Smooth muscle cell (in vitro differentiated cells): ENCODE data around the gene CEP290. TPM values are rescaled to one million over a fixed set of nuclear protein-coding genes. Genes with fewer than 3 reads are reported as not detected.
A peak's percentile ranks its signal among the peaks of the same experiment; 100 is the strongest.

ENCODE experiments used
- DNase-seq: peaks from one replicate; lab custom pipeline; 2025; ENCODE audit not compliant: unreplicated experiment; lab: John Stamatoyannopoulos, UW
- H2AFZ ChIP-seq: fragments of 200-600 bp; sonication (generic); 2 replicates; pipeline ENCODE4 v1.6.0; 2016; ENCODE audit warnings: antibody characterized with exemption, low read depth, mild to moderate bottlenecking
- H3F3A ChIP-seq: fragments of 200-600 bp; sonication (generic); 2 replicates; pipeline ENCODE4 v1.6.0; 2017; ENCODE audit warnings: antibody characterized with exemption, low read depth
- H3K27ac ChIP-seq: fragments of 200-600 bp; sonication (generic); 2 replicates; pipeline ENCODE4 v1.5.1; 2016; ENCODE audit warnings: low read depth, mild to moderate bottlenecking
- H3K27me3 ChIP-seq: fragments of 200-600 bp; sonication (generic); 2 replicates; pipeline ENCODE4 v1.6.1; 2016; ENCODE audit warnings: low read depth, mild to moderate bottlenecking
- H3K36me3 ChIP-seq: fragments of 200-600 bp; sonication (generic); 2 replicates; pipeline ENCODE4 v1.5.1; 2016; ENCODE audit warnings: low read depth
- H3K4me1 ChIP-seq: fragments of 200-600 bp; sonication (generic); 2 replicates; pipeline ENCODE4 v1.5.1; 2016; ENCODE audit warnings: low read depth
- H3K4me2 ChIP-seq: fragments of 200-600 bp; sonication (generic); 2 replicates; pipeline ENCODE4 v1.6.0; 2016; ENCODE audit warnings: mild to moderate bottlenecking
- H3K4me3 ChIP-seq: fragments of 200-600 bp; sonication (generic); 2 replicates; pipeline ENCODE4 v1.5.1; 2016; ENCODE audit warnings: mild to moderate bottlenecking
- H3K79me2 ChIP-seq: fragments of 200-600 bp; sonication (generic); 2 replicates; pipeline ENCODE4 v1.6.0; 2016; ENCODE audit warnings: low read depth, mild to moderate bottlenecking
- H3K9ac ChIP-seq: fragments of 200-600 bp; sonication (generic); 2 replicates; pipeline ENCODE4 v1.6.0; 2016; ENCODE audit warnings: low read depth
- H3K9me3 ChIP-seq: fragments of 200-600 bp; sonication (generic); replicated peaks from 2 replicates; pipeline ENCODE4 v1.5.1; 2016; ENCODE audit warnings: low read depth
- H4K20me1 ChIP-seq: fragments of 200-600 bp; sonication (generic); 2 replicates; pipeline ENCODE4 v1.6.0; 2016; ENCODE audit warnings: low read depth
- WGBS: methylation state at CpG from one replicate; pipeline ENCODE4 v1.1.7; 2016; ENCODE audit warnings: low lambda C conversion rate; 5-methylcytosine and 5-hydroxymethylcytosine counted together
- polyA plus RNA-seq: library from polyadenylated mRNA; unstranded; fragments of >200 nt; fragmentation: Nextera tagmentation; extraction: Ambion mirVana; gene quantifications from 2 replicates; pipeline ENCODE4 v1.2.1, GENCODE V29; 2016
- total RNA-seq: library from RNA; depleted of rRNA; stranded (reverse); fragments of >200 nt; gene quantifications from 2 replicates; pipeline ENCODE4 v1.2.3, GENCODE V29; 2014
- TF ChIP-seq, protein P1 (sequence below): fragments of 200-600 bp; sonication (generic); IDR thresholded peaks from 2 replicates; pipeline ENCODE4 v1.5.1; 2017; ENCODE audit warnings: borderline replicate concordance, mild to moderate bottlenecking, antibody characterized with exemption; ENCODE audit not compliant: insufficient read depth, poor library complexity, severe bottlenecking

Gene CEP290
- total and polyA plus RNA-seq, 2 experiments from 2014 or later: 10.4 to 13.2 TPM

GRCh38 chr12:88156075-88156654 lies 14.3 kb upstream of the CEP290 start:
- Histone ChIP-seq H3K79me2 (no peaks in the 10 kb centered on the region), H3K36me3 (no peaks in the 10 kb centered on the region), H3K4me2 (no peak overlapping the region), H2AFZ (no peak overlapping the region), H3F3A (no peaks in the 10 kb centered on the region), H3K9me3 (no peaks in the 10 kb centered on the region), H3K4me1 (no peaks in the 10 kb centered on the region), H3K9ac (no peak overlapping the region), H3K27me3 (no peaks in the 10 kb centered on the region), H3K4me3 (no peak overlapping the region), H4K20me1 (peaks cover 11% of the 10 kb centered on the region), H3K27ac (no peak overlapping the region)
- WGBS: 71% methylated on average over 1 of the region's 1 CpG
- TF ChIP-seq, protein P1, sequence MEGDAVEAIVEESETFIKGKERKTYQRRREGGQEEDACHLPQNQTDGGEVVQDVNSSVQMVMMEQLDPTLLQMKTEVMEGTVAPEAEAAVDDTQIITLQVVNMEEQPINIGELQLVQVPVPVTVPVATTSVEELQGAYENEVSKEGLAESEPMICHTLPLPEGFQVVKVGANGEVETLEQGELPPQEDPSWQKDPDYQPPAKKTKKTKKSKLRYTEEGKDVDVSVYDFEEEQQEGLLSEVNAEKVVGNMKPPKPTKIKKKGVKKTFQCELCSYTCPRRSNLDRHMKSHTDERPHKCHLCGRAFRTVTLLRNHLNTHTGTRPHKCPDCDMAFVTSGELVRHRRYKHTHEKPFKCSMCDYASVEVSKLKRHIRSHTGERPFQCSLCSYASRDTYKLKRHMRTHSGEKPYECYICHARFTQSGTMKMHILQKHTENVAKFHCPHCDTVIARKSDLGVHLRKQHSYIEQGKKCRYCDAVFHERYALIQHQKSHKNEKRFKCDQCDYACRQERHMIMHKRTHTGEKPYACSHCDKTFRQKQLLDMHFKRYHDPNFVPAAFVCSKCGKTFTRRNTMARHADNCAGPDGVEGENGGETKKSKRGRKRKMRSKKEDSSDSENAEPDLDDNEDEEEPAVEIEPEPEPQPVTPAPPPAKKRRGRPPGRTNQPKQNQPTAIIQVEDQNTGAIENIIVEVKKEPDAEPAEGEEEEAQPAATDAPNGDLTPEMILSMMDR: no peak
- DNase-seq: no peak

GRCh38 chr12:88153959-88154358 lies 12.1 kb upstream of the CEP290 start:
- H3K27ac ChIP-seq: no peak overlapping the region
- H3K27me3 ChIP-seq: no peaks in the 10 kb centered on the region
- DNase-seq: no peak
- TF ChIP-seq, protein P1: peak; percentile 51
- no peak overlapping the region for H2AFZ ChIP-seq
- H3K9me3 ChIP-seq: no peaks in the 10 kb centered on the region
- H3K36me3 ChIP-seq: no peaks in the 10 kb centered on the region
- 92% methylated on average over 3 of the region's 3 CpGs for WGBS
- H3K4me2 ChIP-seq: no peak overlapping the region
- H3F3A ChIP-seq: no peaks in the 10 kb centered on the region
- peaks cover 3% of the 10 kb centered on the region for H3K79me2 ChIP-seq
- no peak overlapping the region for H3K9ac ChIP-seq
- H4K20me1 ChIP-seq: peaks cover 11% of the 10 kb centered on the region
- H3K4me3 ChIP-seq: no peak overlapping the region
- no peaks in the 10 kb centered on the region for H3K4me1 ChIP-seq

DNA sequence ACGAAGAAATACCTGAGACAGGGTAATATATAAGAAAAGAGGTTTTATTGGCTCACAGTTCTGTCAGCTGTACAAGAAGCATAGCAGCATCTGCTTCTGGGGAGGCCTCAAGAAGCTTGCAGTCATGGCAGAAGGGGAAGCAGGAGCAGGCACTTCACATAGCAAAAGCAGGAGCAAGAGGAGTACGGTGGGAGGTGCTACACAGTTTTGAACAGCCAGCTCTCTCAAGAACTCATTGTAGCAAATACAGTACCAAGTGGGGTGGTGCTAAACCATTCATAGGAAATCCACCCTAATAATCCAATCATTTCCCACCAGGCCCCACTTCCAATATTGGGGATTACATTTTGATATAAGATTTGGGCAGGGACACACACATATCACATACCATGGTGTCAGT lies 8.2 kb upstream of the CEP290 start:
- Histone ChIP-seq H3F3A (no peaks in the 10 kb centered on the region), H3K4me1 (no peaks in the 10 kb centered on the region), H4K20me1 (peaks cover 19% of the 10 kb centered on the region), H3K9ac (no peak overlapping the region), H3K4me2 (no peak overlapping the region), H3K4me3 (no peak overlapping the region), H3K27me3 (no peaks in the 10 kb centered on the region), H3K9me3 (no peaks in the 10 kb centered on the region), H3K27ac (no peak overlapping the region), H3K79me2 (peaks cover 30% of the 10 kb centered on the region), H3K36me3 (no peaks in the 10 kb centered on the region), H2AFZ (no peak overlapping the region)
- 98% methylated on average over 2 of the region's 2 CpGs for WGBS
- DNase-seq: no peak
- TF ChIP-seq, protein P1: no peak
